Skeletal muscle satellite cell (primary cell): Measurements from ENCODE around the gene XK. TPM values are rescaled to one million over a fixed set of nuclear protein-coding genes. Genes with fewer than 3 reads are reported as not detected.
"Not testable (repeated sequence)": the region's sequence is repeated elsewhere in the genome, so short reads cannot be mapped to it uniquely, and the experiment has no call there.

Experiments used
- H3K27me3 ChIP-seq: 2 replicates; pipeline ENCODE4 v1.7.0; 2013; ENCODE audit warnings: low read length; ENCODE audit not compliant: control insufficient read depth, insufficient read depth
- H3K36me3 ChIP-seq: 2 replicates; pipeline ENCODE4 v1.7.0; 2013; ENCODE audit warnings: mild to moderate bottlenecking, control low read depth, low read length; ENCODE audit not compliant: insufficient read depth
- H3K4me1 ChIP-seq: 2 replicates; pipeline ENCODE4 v1.7.0; 2013; ENCODE audit warnings: low read length; ENCODE audit not compliant: control insufficient read depth, insufficient read depth
- H3K4me2 ChIP-seq: 2 replicates; pipeline ENCODE4 v1.7.0; 2013; ENCODE audit warnings: mild to moderate bottlenecking, low read length
- H3K4me3 ChIP-seq: 2 replicates; pipeline ENCODE4 v1.7.0; 2013; ENCODE audit warnings: low read length
- H3K9ac ChIP-seq: 2 replicates; pipeline ENCODE4 v1.7.0; 2013; ENCODE audit warnings: mild to moderate bottlenecking, low read depth, low read length, moderate library complexity
- H3K9me3 ChIP-seq: replicated peaks from 2 replicates; pipeline ENCODE4 v1.7.0; 2013; ENCODE audit warnings: mild to moderate bottlenecking, control low read depth, low read length
- total RNA-seq: library from RNA; depleted of rRNA; stranded (reverse); fragments of >200 nt; gene quantifications from 2 replicates; pipeline ENCODE4 v1.2.3, GENCODE V29; 2012; rRNA removed

XK gene
- under 0.01 TPM in 1 of 2 replicates, not detected in the other for total RNA-seq

GRCh38 chrX:37685381-37686359 is at the start of gene XK:
Gene XK (plus strand): TSS chrX:37685791. CDS start chrX:37685962, 171 bp downstream.
- peaks cover 4% of the 10 kb centered on the region for H3K4me1 ChIP-seq
- H3K4me2 ChIP-seq = peak within 1 kb of the TSS; percentile 85
- H3K36me3 ChIP-seq = no peaks in the 10 kb centered on the region
- no peaks in the 10 kb centered on the region for H3K9me3 ChIP-seq
- H3K4me3 ChIP-seq = peak within 1 kb of the TSS; percentile 68
- H3K9ac ChIP-seq = no peak within 1 kb of the TSS
- H3K27me3 ChIP-seq = no peaks in the 10 kb centered on the region

DNA sequence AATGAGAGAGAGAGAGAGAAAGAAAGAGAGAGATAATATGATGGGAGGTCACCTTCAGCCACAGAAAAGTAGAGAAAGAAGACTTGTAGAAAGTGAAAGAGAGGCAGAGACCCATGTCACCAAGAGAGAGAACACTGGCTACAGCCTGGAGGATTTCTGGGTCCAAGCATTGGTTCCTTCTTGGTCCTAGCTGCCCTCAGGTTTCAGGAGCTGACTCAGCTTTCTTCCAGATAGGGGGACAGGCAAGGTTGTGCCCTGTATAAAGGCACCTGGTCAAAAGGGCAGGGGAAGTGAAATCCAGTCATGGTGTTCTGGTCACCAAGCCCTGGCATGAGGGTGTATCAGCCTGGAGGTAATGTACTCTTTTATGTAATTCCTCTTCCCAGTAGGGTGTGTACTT is 47.5 kb upstream of the XK start:
- Histone ChIP-seq H3K4me2 (no peak overlapping the region), H3K4me3 (no peak overlapping the region), H3K9me3 (no peaks in the 10 kb centered on the region), H3K4me1 (no peaks in the 10 kb centered on the region), H3K36me3 (no peaks in the 10 kb centered on the region), H3K27me3 (no peaks in the 10 kb centered on the region), H3K9ac (no peak overlapping the region)

GRCh38 chrX:37640142-37640541 is 45.4 kb upstream of the XK start:
- H3K27me3 ChIP-seq = no peaks in the 10 kb centered on the region
- no peak overlapping the region for H3K4me2 ChIP-seq
- no peaks in the 10 kb centered on the region for H3K36me3 ChIP-seq
- no peaks in the 10 kb centered on the region for H3K9me3 ChIP-seq
- no peak overlapping the region for H3K4me3 ChIP-seq
- H3K4me1 ChIP-seq = no peaks in the 10 kb centered on the region
- H3K9ac ChIP-seq = no peak overlapping the region

- Histone ChIP-seq H3K27me3 (no peaks in the 10 kb centered on the region), H3K4me3 (no peak overlapping the region), H3K4me2 (no peak overlapping the region), H3K4me1 (no peaks in the 10 kb centered on the region), H3K9me3 (no peaks in the 10 kb centered on the region), H3K9ac (no peak overlapping the region), H3K36me3 (no peaks in the 10 kb centered on the region)
These were observed 43.7 kb upstream of the XK start for GRCh38 chrX:37641859-37642258.

DNA sequence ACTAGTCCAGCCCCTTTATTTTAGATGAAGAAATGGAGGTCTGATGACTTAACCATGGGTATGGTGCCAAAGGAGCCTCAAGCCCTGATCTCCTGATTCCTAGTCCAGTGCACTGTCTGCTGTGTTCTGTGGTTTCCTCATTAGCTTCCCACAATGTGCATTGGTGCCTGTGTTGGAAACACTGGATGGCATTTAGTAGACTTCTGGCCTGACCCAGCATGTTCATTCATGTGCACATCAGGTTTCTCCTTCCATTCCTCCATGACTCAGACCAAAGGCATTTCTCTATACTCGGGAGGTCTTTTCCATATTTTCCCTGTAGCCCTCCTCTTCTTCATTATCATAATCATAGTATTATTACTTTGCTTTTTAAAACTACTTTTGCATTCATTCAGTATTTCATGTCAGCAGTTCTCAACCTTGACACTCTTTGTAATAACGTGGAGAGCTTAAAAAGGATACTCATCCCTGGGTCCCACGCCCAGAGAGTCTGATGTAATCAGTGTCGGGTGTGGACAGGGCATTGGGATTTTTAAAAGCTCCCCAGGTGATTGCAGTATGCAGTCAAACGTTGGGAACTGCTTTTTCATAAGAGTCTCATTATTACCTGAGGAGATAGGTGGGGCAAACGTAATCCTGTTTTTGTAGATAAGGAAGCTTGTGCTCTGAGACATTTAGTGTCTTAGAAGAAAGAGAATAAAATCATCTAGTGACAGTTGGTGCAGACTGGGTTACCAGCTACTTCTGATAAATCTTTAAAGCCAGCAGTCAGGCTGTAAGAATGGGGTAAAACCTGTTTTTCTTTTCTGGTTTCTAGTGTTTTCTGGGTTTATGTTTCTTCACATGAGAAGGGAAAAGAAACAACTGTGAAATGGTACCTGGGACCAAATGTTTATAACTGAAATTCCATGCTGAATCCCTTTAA is 40.9 kb upstream of the XK start:
- Histone ChIP-seq H3K4me3 (no peak overlapping the region), H3K4me2 (no peak overlapping the region), H3K9ac (no peak overlapping the region), H3K27me3 (no peaks in the 10 kb centered on the region), H3K36me3 (no peaks in the 10 kb centered on the region), H3K9me3 (no peaks in the 10 kb centered on the region), H3K4me1 (no peaks in the 10 kb centered on the region)

GRCh38 chrX:37646254-37646653 is 39.3 kb upstream of the XK start:
- Histone ChIP-seq H3K9ac (no peak overlapping the region), H3K4me1 (no peaks in the 10 kb centered on the region), H3K36me3 (no peaks in the 10 kb centered on the region), H3K9me3 (no peaks in the 10 kb centered on the region), H3K4me3 (no peak overlapping the region), H3K4me2 (no peak overlapping the region), H3K27me3 (no peaks in the 10 kb centered on the region)

- H3K36me3 ChIP-seq, H3K4me3 ChIP-seq, H3K4me1 ChIP-seq, H3K4me2 ChIP-seq, H3K27me3 ChIP-seq, H3K9me3 ChIP-seq, H3K9ac ChIP-seq: not testable (repeated sequence)
These were observed 34.7 kb upstream of the XK start for GRCh38 chrX:37650879-37651278.

GRCh38 chrX:37651921-37652452 is 33.6 kb upstream of the XK start:
- Histone ChIP-seq H3K9ac (no peak overlapping the region), H3K36me3 (no peaks in the 10 kb centered on the region), H3K4me1 (no peaks in the 10 kb centered on the region), H3K4me2 (no peak overlapping the region), H3K27me3 (no peaks in the 10 kb centered on the region), H3K9me3 (no peaks in the 10 kb centered on the region), H3K4me3 (no peak overlapping the region)

DNA sequence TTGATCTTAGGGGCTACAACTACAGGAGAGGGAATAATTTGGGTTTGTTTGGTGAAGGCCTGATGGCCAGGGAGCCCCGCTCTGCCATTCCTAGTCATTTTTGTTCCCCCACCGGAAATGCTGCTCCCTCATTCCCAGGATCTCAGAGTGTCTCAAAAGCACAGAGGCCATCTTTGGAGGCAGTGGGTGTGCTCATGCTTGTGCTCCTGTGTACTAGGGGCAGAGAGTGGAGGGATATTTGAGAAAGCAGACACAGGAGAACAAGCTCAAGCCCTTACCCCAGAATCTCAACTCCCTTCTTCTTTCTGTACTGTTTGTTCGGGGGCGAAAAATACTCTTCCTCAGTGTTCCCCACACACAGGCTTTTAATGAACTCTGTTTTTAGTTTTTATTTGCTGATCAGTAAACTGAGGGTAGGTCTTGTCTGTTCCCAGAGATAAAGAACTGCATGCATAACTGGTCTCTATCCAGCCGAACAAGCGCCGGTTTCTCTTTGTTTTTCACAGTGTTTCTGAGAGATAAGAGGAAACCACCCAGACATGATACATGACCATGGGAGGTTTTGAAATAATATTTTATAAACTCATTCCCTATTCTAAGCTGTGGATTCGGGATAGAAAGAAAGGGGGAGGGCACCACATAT is 32.9 kb upstream of the XK start:
- H3K9me3 ChIP-seq = no peaks in the 10 kb centered on the region
- no peaks in the 10 kb centered on the region for H3K36me3 ChIP-seq
- no peaks in the 10 kb centered on the region for H3K27me3 ChIP-seq
- H3K9ac ChIP-seq = no peak overlapping the region
- H3K4me3 ChIP-seq = no peak overlapping the region
- H3K4me2 ChIP-seq = no peak overlapping the region
- no peaks in the 10 kb centered on the region for H3K4me1 ChIP-seq

DNA sequence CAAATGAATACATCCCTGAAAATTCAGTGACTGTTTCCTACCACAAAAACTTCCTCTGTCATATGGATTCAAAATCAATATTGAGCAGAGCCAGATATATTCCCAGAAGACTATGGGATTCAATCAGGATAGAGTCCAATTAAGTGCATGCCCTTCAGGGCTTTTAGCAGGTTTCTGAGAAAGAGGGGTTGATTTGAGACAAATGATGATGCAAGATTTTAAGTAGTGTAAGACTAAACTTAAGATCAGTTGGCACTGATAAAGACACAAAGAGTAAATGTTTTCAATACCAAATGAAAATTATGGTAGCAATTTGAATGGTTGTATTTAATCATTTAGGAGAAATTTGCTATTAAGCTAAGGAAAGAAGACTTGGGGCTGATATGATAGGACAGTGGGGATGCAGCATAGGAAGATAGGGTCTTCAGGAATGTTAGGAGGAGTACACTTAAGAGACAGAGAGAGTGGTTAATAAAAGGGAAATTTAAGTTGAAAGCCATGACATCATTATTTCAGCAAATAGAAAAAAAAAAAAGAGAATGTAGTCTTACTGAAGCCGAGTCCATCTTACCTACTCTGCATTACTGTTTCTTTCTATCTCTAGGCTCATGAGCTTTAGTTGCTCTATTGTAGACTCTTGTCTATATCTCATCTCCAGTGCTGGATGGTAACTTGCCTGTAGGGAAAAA is 32.0 kb upstream of the XK start:
- H3K4me2 ChIP-seq = no peak overlapping the region
- H3K9me3 ChIP-seq = no peaks in the 10 kb centered on the region
- H3K27me3 ChIP-seq = no peaks in the 10 kb centered on the region
- no peak overlapping the region for H3K9ac ChIP-seq
- H3K4me1 ChIP-seq = no peaks in the 10 kb centered on the region
- H3K4me3 ChIP-seq = no peak overlapping the region
- no peaks in the 10 kb centered on the region for H3K36me3 ChIP-seq
